Measurements from ENCODE around the gene VPS54.

VPS54 gene

GRCh38 chr2:63858291-63858690 is 160.9 kb downstream of the VPS54 start:
- TF ChIP-seq CTCF (IDR thresholded peaks at IDR 0.05) = no peak

DNA sequence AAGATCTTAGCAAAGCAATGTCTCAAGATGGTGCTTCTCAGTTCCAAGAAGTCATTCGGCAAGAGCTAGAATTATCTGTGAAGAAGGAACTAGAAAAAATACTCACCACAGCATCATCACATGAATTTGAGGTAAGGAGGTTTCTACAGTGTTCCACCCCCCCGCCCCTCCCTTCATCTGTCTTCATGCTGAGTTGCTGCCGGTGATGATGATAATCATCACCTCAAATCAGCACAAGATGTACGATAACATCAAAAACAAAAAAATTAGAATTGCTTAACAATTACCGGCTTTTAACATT is 163.0 kb downstream of the VPS54 start:
- TF ChIP-seq CTCF (IDR thresholded peaks at IDR 0.05) = no peak

- no peak for TF ChIP-seq CTCF (IDR thresholded peaks at IDR 0.05)
Measured at GRCh38 chr2:63855418-63856302, 163.6 kb downstream of the VPS54 start.

- no peak for TF ChIP-seq CTCF (IDR thresholded peaks at IDR 0.05)
Measured at GRCh38 chr2:63853527-63854310, 165.5 kb downstream of the VPS54 start.

- no peak for TF ChIP-seq CTCF (IDR thresholded peaks at IDR 0.05)
Measured at GRCh38 chr2:63851691-63852311, 167.4 kb downstream of the VPS54 start.

DNA sequence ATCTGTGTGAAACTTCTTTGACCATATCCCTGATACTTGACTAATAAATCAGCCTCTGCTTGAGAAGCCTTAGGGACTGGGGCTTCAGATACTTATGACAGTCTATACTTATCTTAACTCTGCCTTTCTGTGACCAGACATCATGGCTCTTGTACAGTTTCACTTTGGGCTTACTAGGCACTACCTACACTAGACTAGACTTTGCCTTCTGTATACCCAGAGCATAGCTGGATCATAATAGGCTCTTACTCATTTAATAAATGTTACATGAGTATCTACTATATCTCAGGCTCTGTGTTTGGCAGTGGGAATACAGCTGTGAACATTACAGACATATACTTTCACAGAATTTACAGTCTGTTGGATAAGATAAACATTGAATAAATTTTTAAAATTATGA is 168.6 kb downstream of the VPS54 start:
- no peak for TF ChIP-seq CTCF (IDR thresholded peaks at IDR 0.05)

- TF ChIP-seq CTCF (IDR thresholded peaks at IDR 0.05) = no peak
Measured at GRCh38 chr2:63850204-63850571, 169.0 kb downstream of the VPS54 start.

Measured in LNCAP (cell line).